Uterus (tissue), 2 donors: ENCODE results near the gene PIGBOS1.

Experiments used
- POLR2A ChIP-seq, 2 donors: fragments of 450-650 bp; IDR thresholded peaks; one replicate each; pipeline ENCODE4 v1.6.1; 2016; ENCODE audit warnings: antibody characterized with exemption in 2 of 2, mild to moderate bottlenecking in 1 of 2, moderate library complexity in 1 of 2
- TF ChIP-seq, protein P1 (sequence below), 4 experiments: fragments of 200-600 bp in 2 of 4; fragments of 450-650 bp in 2 of 4; sonication (generic) in 2 of 4; IDR thresholded peaks; one replicate each; pipeline ENCODE4 v1.5.1; 2016 to 2019; ENCODE audit warnings: antibody characterized with exemption in 4 of 4, mild to moderate bottlenecking in 2 of 4, moderate library complexity in 1 of 4

DNA sequence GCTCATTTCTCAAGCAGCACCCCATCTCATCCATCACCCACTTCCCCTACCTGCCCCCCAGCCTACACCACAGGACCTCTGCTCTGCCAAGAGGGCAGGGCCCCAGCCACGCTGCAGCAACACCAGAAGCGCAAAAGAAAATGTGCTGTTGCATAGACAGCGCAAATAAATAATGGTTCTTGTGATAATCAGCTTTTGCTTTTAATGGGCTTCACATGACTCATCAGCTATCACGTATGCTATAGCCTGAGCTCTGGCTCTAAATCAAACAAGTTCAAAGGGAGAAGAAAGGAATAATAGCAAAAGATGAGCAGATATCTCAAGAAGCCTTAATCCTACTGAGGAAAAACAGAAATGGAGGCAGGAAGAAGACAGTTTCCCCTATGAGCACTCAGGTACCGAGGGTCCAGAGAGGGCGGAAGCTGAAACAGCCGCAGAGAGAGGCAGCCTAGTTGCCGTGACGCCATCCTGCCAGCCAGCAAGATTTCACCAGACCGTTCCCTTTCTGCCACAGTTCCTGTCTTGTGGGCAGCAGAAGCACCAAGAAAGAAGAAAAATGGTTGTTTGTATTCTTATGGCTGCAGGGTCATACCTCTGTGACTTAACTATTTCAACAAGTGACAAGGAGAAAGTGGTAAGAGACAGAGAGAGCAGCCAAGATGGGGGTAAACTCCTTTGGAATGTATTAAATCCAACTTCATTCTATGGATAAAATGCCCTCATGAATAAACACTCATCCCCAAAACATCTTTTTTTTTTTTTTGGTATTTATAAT, 51.3 kb downstream of the PIGBOS1 start:
- TF ChIP-seq, protein P1, sequence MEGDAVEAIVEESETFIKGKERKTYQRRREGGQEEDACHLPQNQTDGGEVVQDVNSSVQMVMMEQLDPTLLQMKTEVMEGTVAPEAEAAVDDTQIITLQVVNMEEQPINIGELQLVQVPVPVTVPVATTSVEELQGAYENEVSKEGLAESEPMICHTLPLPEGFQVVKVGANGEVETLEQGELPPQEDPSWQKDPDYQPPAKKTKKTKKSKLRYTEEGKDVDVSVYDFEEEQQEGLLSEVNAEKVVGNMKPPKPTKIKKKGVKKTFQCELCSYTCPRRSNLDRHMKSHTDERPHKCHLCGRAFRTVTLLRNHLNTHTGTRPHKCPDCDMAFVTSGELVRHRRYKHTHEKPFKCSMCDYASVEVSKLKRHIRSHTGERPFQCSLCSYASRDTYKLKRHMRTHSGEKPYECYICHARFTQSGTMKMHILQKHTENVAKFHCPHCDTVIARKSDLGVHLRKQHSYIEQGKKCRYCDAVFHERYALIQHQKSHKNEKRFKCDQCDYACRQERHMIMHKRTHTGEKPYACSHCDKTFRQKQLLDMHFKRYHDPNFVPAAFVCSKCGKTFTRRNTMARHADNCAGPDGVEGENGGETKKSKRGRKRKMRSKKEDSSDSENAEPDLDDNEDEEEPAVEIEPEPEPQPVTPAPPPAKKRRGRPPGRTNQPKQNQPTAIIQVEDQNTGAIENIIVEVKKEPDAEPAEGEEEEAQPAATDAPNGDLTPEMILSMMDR (IDR thresholded peaks at IDR 0.05), result no peak
- TF ChIP-seq POLR2A (IDR thresholded peaks at IDR 0.05), result no peak
